Measurements from ENCODE around the gene ESYT1. TPM values are rescaled to one million over a fixed set of nuclear protein-coding genes. Genes with fewer than 3 reads are reported as not detected.
A peak's percentile ranks its signal among the peaks of the same experiment; 100 is the strongest.

ESYT1 gene
- total and polyA plus RNA-seq, 9 of the 15 experiments (the other 6 are each of a cell fraction or from before 2014, with no cell fraction given) = 132 to 420 (median 164) TPM

DNA sequence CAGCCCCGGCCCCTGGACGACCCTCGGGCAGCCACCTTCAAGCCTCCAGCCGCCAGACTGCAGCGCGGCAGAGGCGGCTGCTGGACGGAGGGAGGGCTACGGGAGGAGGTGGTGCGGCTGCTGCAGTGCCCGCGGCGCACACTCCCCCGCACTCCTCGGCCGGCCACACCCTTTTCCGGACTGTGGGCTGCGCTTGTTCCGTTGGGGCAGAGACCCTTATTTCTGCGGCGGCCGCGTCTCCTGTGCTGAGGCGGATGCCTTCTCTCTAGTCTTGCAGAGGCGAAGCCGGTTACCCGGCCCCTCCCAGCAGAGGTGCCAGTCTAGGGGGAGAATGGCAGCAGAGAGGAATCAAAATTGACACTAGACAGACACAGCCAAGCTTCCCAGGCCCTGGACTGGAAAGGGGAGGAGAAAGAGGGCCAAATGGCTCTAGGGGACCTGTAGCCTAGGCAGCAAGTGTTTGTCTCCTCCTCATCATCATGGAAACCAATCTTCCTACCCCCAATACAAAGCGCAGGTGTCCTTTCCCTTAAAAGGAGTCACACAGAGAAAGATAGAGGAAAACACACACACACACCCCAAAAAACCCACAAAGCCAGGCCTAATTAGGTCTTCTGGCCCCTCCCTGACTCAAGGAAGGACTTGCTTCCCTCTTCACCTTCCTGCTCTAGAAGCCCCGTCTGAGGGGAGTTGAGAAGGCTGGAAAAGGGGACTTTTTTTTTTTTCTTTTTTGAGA is 1.3 kb downstream of the ESYT1 start (continued):
- TF ChIP-seq, protein P1, sequence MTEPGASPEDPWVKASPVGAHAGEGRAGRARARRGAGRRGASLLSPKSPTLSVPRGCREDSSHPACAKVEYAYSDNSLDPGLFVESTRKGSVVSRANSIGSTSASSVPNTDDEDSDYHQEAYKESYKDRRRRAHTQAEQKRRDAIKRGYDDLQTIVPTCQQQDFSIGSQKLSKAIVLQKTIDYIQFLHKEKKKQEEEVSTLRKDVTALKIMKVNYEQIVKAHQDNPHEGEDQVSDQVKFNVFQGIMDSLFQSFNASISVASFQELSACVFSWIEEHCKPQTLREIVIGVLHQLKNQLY (CRISPR knock-in tag; conservative IDR thresholded peaks at IDR 0.05) = no peak
- TF ChIP-seq NEUROD1 (IDR thresholded peaks at IDR 0.05; ENCODE audit: borderline replicate concordance, low read depth, low read length, partially characterized antibody) = peak; percentile 65
- TF ChIP-seq, protein P2, sequence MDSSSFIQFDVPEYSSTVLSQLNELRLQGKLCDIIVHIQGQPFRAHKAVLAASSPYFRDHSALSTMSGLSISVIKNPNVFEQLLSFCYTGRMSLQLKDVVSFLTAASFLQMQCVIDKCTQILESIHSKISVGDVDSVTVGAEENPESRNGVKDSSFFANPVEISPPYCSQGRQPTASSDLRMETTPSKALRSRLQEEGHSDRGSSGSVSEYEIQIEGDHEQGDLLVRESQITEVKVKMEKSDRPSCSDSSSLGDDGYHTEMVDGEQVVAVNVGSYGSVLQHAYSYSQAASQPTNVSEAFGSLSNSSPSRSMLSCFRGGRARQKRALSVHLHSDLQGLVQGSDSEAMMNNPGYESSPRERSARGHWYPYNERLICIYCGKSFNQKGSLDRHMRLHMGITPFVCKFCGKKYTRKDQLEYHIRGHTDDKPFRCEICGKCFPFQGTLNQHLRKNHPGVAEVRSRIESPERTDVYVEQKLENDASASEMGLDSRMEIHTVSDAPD (CRISPR knock-in tag; IDR thresholded peaks at IDR 0.05) = no peak
- TF ChIP-seq RAD21 (CRISPR knock-in tag; conservative IDR thresholded peaks at IDR 0.05 in 1 of 2, IDR thresholded peaks at IDR 0.05 in 1 of 2) = peak in 1 of 2 experiments; percentile 18; a peak in 2 of 4 replicates
- TF ChIP-seq NR2C1 (IDR thresholded peaks at IDR 0.05) = no peak
- TF ChIP-seq NR2C1 (tag; IDR thresholded peaks at IDR 0.05) = no peak
- no peak for TF ChIP-seq ZNF79 (CRISPR knock-in tag; IDR thresholded peaks at IDR 0.05; ENCODE audit: low read depth)
- TF ChIP-seq ZBED1 (IDR thresholded peaks at IDR 0.05) = no peak
- TF ChIP-seq GATAD2B (IDR thresholded peaks at IDR 0.05; ENCODE audit: borderline replicate concordance) = no peak
- TF ChIP-seq ARID1B (IDR thresholded peaks at IDR 0.05) = peak; percentile 69
- TF ChIP-seq ZSCAN32 (CRISPR knock-in tag; IDR thresholded peaks at IDR 0.05) = 0 out of 2 replicates have a peak, but pooled peaks have one; percentile 6
- TF ChIP-seq, protein P3, sequence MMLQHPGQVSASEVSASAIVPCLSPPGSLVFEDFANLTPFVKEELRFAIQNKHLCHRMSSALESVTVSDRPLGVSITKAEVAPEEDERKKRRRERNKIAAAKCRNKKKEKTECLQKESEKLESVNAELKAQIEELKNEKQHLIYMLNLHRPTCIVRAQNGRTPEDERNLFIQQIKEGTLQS (IDR thresholded peaks at IDR 0.05) = no peak
- TF ChIP-seq, protein P3 (CRISPR knock-in tag; conservative IDR thresholded peaks at IDR 0.05) = no peak
- peak; percentile 65 for TF ChIP-seq SAP30 (IDR thresholded peaks at IDR 0.05; ENCODE audit: borderline replicate concordance, insufficient read depth, low read depth, low read length, poor library complexity, severe bottlenecking)
- TF ChIP-seq NFIC (IDR thresholded peaks at IDR 0.05) = peak; percentile 27; the same call in 1 of the 2 replicates
- TF ChIP-seq FIP1L1 (IDR thresholded peaks at IDR 0.05; ENCODE audit: low read depth, low read length, poor library complexity, severe bottlenecking) = peak; percentile 91
- TF ChIP-seq ZNF175 (CRISPR knock-in tag; IDR thresholded peaks at IDR 0.05; ENCODE audit: low read depth) = no peak
- TF ChIP-seq, protein P4, sequence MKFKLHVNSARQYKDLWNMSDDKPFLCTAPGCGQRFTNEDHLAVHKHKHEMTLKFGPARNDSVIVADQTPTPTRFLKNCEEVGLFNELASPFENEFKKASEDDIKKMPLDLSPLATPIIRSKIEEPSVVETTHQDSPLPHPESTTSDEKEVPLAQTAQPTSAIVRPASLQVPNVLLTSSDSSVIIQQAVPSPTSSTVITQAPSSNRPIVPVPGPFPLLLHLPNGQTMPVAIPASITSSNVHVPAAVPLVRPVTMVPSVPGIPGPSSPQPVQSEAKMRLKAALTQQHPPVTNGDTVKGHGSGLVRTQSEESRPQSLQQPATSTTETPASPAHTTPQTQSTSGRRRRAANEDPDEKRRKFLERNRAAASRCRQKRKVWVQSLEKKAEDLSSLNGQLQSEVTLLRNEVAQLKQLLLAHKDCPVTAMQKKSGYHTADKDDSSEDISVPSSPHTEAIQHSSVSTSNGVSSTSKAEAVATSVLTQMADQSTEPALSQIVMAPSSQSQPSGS (CRISPR knock-in tag; IDR thresholded peaks at IDR 0.05) = no peak
- TF ChIP-seq FOXP1 (CRISPR knock-in tag; IDR thresholded peaks at IDR 0.05) = peak; percentile 18; the same call in 1 of the 2 replicates
- peak in 2 of 3 experiments; percentile 12 to 38 for TF ChIP-seq YY1 (IDR thresholded peaks at IDR 0.05; ENCODE audit: borderline replicate concordance in 1 of 3, control insufficient read depth in 1 of 3, extremely low read depth in 1 of 3, insufficient read depth in 3 of 3, insufficient read length in 1 of 3, insufficient replicate concordance in 2 of 3, low read depth in 1 of 3, low read length in 2 of 3)
- no peak for TF ChIP-seq GATA2 (CRISPR knock-in tag; IDR thresholded peaks at IDR 0.05)
- no peak for TF ChIP-seq RFX7 (CRISPR knock-in tag; IDR thresholded peaks at IDR 0.05)
- no peak for TF ChIP-seq NCOA6 (IDR thresholded peaks at IDR 0.05)

Data from K562 (cell line).